Renal cortex interstitium (tissue), 11 donors: ENCODE measurements around the gene ESR1. TPM values are rescaled to one million over a fixed set of nuclear protein-coding genes. Genes with fewer than 3 reads are reported as not detected.
A peak's percentile ranks its signal among the peaks of the same experiment; 100 is the strongest.
"Not testable (repeated sequence)": the region's sequence is repeated elsewhere in the genome, so short reads cannot be mapped to it uniquely, and the experiment has no call there.

Experiments used
- DNase-seq, 11 donors: peaks; one replicate each; pipeline ENCODE4 v3.0.0-alpha.2; 2013; ENCODE audit warnings: low read depth in 9 of 11, low spot score in 4 of 11; ENCODE audit errors: extremely low read depth in 1 of 11
- polyA plus RNA-seq, 3 donors: library from polyadenylated mRNA; unstranded; fragments of 120-200 nt; gene quantifications; one replicate each; pipeline ENCODE4 v1.2.1, GENCODE V29; 2013; ENCODE audit not compliant: insufficient read length in 3 of 3

Gene ESR1
- polyA plus RNA-seq, 3 donors = 0.53 to 3.1 (median 0.68) TPM

- not testable (repeated sequence) for DNase-seq
Measured at GRCh38 chr6:152138344-152138743, 330.9 kb downstream of the ESR1 start.

DNA sequence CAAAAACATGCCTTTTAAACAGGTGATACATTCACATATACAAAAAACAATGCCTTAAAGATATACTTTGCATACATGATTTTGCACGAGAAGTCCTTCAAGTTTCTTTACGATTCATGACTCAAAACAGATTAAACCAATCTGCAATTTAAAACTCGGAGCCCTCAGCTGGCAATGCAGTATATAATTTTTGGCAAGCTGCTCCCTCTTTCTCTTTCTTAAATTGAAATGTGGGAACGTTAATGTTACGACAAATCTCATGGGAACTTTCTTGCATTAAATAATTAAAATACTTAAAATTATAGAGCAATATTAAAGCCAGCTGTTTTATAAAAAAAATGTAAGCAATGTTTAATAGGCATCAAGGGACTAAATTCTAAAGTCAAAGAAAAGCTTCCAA lies 334.6 kb downstream of the ESR1 start:
- peak in 1 of 11 donors; percentile 24 for DNase-seq

DNA sequence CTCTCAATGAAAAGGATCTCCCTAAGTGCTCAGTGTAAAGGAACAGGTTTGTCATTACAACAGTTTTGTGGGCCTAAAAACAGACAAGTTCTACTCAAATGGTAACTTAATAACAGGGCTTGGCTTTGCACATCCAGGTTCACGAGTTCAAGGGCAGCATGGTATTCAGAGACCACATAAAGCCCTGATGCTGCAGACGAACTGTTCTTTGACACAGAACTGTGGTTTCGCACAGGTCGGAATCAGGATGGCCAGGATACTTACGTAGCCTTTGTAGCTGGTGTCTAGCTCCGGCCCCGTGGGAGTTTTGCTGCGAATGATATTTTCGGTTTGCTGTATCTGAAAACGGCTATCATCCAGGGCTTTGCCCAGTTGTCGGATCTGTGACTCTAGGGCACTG lies 335.9 kb downstream of the ESR1 start:
- DNase-seq = no peak

DNA sequence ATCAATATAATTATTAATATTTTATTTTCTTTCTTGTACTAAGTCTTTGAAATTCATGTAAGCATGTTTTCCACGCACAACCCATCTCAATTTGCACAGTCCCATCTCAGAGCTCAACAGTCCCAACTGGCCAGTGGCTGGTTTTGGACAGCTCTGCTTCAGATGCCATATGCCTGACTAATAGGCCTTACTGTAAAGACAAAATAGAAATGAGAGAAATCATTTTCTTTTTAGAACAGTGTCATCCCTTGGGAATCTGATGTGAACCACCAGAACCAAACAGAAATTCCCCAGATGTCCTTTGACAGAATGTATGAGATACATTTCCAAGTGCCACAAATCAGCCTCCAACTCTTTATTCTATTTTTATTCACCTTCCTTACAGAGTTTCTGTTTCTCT lies 338.9 kb downstream of the ESR1 start:
- DNase-seq = no peak

DNA sequence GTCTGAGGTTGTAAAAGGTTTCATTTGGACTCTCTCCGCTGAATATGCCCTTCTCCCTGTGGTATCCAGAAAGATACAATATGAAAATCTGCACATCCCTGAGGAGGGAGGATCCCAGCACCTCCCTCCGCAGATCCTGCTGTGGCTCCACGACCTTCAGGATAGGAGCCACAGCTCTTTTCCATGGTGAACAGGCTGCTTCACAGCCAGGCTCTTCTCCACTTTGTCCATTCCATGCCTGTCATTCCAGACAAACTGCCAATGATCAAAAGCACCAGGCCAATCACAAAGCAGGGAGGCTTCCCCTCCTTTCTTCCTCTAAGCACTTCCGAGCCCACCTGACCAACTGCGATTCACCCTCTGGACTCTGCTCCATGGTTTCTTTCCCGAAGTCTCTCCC lies 339.8 kb downstream of the ESR1 start:
- DNase-seq = no peak

GRCh38 chr6:152148412-152148811 lies 340.9 kb downstream of the ESR1 start:
- DNase-seq = no peak

DNA sequence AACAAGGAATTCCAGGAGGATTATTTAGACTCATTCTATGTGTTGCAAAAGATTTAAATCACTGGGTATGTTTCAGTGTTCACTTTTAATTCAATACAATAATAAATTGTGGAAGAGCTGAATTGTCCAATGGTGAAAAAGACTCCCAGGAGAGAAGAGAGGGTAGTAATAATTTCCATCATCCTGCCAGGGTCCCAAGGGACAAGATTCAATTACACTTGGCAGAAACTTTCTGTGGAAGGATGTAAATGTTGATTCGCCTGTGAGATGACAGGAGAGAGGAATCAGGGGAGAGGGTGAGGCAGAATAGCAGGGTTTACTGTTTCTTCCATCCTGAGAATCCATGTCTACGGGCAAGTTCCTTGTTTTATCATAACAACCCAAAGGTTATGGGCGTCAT lies 342.7 kb downstream of the ESR1 start:
- no peak for DNase-seq

GRCh38 chr6:152151920-152152319 lies 344.4 kb downstream of the ESR1 start:
- no peak for DNase-seq

DNA sequence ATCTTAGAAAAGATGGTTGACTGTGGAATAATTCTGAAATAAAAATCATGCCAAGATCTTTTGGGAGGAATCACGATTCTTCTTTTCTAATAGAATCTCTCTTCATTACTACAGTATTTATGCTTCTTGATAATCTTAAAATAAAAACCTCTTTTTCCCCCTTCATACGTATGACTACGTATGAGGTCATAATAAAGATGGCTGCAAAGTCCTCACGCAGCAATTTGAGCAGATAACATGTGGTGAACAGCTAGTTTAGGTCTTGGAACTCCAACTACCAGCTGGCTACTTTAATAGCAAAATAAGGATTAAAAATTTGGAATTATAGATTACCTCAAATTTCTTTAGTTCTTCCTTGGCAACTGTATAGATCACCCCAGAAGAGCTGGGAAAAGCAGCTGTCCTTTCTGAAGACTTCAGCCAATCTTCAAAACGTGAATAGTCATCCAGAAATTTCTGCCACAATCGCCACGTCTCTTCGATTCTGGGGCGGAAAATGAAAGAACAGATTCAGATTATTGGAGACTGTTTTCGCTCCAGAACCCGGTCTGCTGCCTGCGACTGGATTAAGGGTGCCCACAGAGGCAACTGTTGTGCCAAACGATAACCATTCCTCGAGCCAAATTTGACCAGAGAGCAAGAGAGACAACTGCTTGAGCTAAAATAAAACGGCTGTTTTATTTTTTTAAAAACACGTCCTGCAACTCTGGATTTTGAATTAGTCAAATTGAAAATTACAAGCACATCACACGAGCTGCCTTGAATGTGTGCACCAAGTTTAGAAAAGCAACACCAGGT lies 347.3 kb downstream of the ESR1 start:
- no peak for DNase-seq

DNA sequence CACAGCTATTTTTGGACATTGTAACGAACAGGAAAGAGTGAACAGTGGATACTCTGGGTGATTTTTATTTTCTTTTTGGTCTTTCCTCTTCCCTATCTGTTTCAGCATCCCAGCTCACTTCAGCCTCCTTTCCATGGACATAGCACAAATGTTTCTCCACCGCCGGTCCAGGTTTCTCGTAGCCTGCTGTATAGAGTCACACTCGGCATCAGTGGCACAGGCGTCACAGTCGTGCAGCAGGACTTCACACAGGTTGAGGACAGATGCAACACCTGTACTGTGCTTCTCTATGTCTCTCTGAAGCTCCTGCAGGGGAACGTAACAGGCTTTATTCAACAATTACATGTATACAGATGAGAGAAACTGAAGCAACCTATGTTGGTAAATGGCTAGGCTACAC lies 348.3 kb downstream of the ESR1 start:
- no peak for DNase-seq

- no peak for DNase-seq
Measured at GRCh38 chr6:152160346-152160745, 352.9 kb downstream of the ESR1 start.

DNA sequence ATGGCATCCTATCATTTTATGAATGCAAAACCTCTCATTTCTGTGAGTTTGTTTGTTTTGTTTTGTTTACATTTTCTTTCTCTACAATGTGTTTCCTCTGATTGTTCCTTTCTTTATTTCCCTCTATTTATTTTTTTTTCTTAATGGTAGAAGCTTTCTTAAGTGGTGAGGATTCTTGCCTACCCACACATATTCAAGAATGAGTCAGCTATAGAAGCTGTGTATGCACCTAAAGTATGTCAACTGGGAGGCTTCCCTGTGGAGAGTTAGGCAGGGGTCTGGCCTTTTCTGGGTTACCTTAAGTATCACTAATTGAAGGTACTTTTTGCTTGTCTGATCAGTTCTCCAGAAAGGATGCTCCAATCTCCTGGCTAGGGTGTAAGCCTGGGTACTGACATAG lies 354.0 kb downstream of the ESR1 start:
- DNase-seq = no peak

- DNase-seq = no peak
Measured at GRCh38 chr6:152164957-152165356, 357.5 kb downstream of the ESR1 start.

- no peak for DNase-seq
Measured at GRCh38 chr6:152166497-152166896, 359.0 kb downstream of the ESR1 start.

- DNase-seq = no peak
Measured at GRCh38 chr6:152166897-152167296, 359.4 kb downstream of the ESR1 start.

DNA sequence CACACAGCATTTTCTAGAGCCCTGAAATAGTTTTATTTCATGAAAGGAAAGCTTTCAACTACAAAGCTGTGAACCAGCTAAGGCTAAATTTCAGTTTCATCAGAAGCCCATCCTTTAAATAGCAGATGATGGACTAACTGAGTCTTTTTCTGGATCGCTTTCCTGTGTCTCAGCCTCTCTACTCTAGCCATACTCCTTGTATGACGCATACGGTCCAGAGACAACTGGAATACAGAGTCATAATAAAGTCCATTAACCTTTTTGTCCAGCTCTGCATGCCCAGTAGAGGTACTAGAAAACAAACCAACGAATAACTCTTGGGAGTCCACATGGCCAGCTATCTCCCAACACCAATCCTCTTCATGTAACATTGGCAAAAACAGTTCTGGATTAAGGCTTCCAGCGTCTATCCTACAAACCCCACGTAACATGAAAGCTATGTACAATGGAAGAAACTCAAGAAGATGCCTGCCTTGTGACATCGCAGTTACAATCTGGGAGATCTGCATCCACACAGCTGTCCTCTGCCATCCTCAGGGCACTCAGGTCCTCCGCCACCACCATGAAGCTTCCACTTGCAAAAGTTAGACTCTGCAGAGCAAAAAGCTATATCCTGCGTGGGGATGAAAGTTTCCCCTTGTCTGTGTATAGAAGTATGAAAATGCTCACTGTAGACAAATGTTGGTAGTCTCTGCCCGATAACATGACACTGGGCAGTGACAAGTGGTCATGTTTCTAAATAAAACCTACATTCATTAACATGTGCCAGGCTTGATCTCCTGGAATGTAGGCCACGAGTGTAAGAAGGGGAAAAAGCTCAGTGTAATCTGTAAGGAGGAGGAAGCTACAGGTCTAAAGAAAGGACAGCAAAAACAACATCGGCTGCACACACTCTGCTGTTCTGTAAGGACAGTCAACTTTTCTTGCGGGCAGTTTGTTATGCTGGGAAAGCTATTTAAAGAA lies 360.4 kb downstream of the ESR1 start:
- no peak for DNase-seq

GRCh38 chr6:152170313-152170701 lies 362.8 kb downstream of the ESR1 start:
- no peak for DNase-seq

DNA sequence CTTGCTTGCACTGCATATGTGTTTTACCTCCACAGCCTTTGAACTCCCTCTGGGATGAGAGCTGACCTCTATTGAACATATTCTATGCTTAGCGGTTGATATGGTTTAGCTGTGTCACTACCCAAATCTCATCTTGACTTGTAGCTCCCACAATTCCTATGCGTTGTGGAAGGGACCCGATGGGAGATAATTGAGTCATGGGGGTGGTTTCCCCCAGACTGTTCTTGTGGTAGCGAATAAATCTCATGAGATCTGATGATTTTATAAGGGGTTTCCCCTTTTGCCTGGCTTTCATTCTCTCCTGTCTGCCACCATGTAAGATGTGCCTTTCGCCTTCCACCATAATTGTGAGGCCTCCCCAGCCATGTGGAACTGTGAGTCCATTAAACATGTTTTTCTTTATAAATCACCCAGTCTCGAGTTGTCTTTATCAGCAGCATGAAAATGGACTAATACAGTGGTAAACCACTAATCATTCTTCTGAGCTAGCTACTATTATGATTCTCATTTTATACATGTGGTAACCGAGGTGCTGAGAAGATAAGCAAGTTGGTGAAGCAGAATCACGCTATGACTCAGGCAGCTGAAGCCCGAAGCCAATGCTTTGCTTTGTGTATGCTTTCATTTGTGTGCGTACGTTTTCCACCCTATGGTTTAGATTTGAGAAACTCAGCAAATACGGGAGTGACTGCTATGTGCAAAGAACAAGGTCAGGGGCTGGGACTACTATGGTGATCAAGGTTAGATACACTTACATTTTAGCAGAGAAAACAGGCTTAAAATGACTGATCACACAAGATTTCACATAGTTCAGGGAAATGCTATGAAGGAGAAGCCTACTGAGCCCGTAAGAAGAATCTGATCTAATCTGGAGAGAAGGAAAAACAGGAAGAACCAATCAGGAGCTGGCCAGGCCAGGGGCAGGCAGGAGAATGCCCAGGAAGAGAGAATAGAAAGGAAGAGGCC lies 363.5 kb downstream of the ESR1 start:
- no peak for DNase-seq

- DNase-seq = no peak
Measured at GRCh38 chr6:152173321-152173720, 365.8 kb downstream of the ESR1 start.
